Caco-2 (cell line): ENCODE data around the gene HGS. TPM values are rescaled to one million over a fixed set of nuclear protein-coding genes. Genes with fewer than 3 reads are reported as not detected.
"Not testable (repeated sequence)": the region's sequence is repeated elsewhere in the genome, so short reads cannot be mapped to it uniquely, and the experiment has no call there.

Experiments
- BruUV-seq: library from RNA; stranded (reverse); fragments of 400-500 nt; replicated peaks from 2 replicates; lab custom pipeline; 2021; lab: Mats Ljungman, UMichigan
- CTCF ChIA-PET: fragments of 300-600 bp; sonication (Branson Sonifier 250); formaldehyde crosslinking; loops from one replicate; lab custom pipeline; 2022; ENCODE audit warnings: antibody characterized with exemption; lab: Charles Lee
- POLR2A ChIA-PET: fragments of 300-600 bp; sonication (Branson Sonifier 250); formaldehyde crosslinking; loops from one replicate; lab custom pipeline; 2022; ENCODE audit warnings: antibody characterized with exemption; lab: Charles Lee
- DNase-seq, 2 experiments: peaks; one replicate each; pipeline versions ENCODE4 v3.0.0 to v3.0.0-alpha.2; 2020 to 2022
- H3K27me3 ChIP-seq: replicated peaks from 2 replicates; pipeline ENCODE4 v1.6.0; 2011; ENCODE audit warnings: low read length; ENCODE audit not compliant: control insufficient read depth, insufficient read depth
- H3K36me3 ChIP-seq: 2 replicates; pipeline ENCODE4 v1.5.1; 2011; ENCODE audit warnings: low read length; ENCODE audit not compliant: control insufficient read depth, insufficient read depth
- H3K4me1 ChIP-seq: fragments of 250-450 bp; sonication (Bioruptor Pico); 2 replicates; pipeline ENCODE4 v1.5.1; 2020; ENCODE audit warnings: mild to moderate bottlenecking
- H3K4me3 ChIP-seq: 2 replicates; pipeline ENCODE4 v1.5.1; 2011; ENCODE audit warnings: low read depth, mild to moderate bottlenecking, control low read depth, low read length
- H3K9me3 ChIP-seq: fragments of 250-450 bp; sonication (Bioruptor Pico); 2 replicates; pipeline ENCODE4 v1.5.1; 2020; ENCODE audit warnings: mild to moderate bottlenecking, moderate library complexity
- H3K27ac Mint-ChIP-seq: one replicate; pipeline ENCODE4 v1.8.0; 2022; ENCODE audit warnings: mixed read lengths; ENCODE audit not compliant: unreplicated experiment
- H3K27me3 Mint-ChIP-seq: one replicate; pipeline ENCODE4 v1.8.0; 2022; ENCODE audit warnings: mixed read lengths; ENCODE audit not compliant: insufficient read depth, unreplicated experiment
- H3K36me3 Mint-ChIP-seq: one replicate; pipeline ENCODE4 v1.8.0; 2022; ENCODE audit warnings: mild to moderate bottlenecking, mixed read lengths; ENCODE audit not compliant: insufficient read depth, unreplicated experiment
- H3K4me1 Mint-ChIP-seq: one replicate; pipeline ENCODE4 v1.8.0; 2022; ENCODE audit warnings: low read depth, mixed read lengths; ENCODE audit not compliant: unreplicated experiment
- H3K4me3 Mint-ChIP-seq: one replicate; pipeline ENCODE4 v1.8.0; 2022; ENCODE audit warnings: mild to moderate bottlenecking, moderate library complexity, mixed read lengths; ENCODE audit not compliant: unreplicated experiment
- H3K9me3 Mint-ChIP-seq: one replicate; pipeline ENCODE4 v1.8.0; 2022; ENCODE audit warnings: mixed read lengths; ENCODE audit not compliant: unreplicated experiment
- CTCF ChIP-seq, 2 experiments: fragments of 200-600 bp in 1 of 2; IDR thresholded peaks; 1 replicate in 1 of 2; 2 replicates in 1 of 2; pipeline versions ENCODE4 v1.5.1 to v1.8.0; 2011 to 2022; ENCODE audit warnings: antibody characterized with exemption in 1 of 2, control low read depth in 1 of 2, inconsistent platforms in 1 of 2, low read depth in 1 of 2, low read length in 1 of 2, mild to moderate bottlenecking in 1 of 2, moderate library complexity in 1 of 2; ENCODE audit not compliant: insufficient read depth in 1 of 2, severe bottlenecking in 1 of 2, unreplicated experiment in 1 of 2
- intact Hi-C: fragments of 100-400 bp; cut with micrococcal nuclease; formaldehyde crosslinking; loops from one replicate; pipeline ENCODE4 v1.10.0; 2022; ENCODE audit not compliant: unreplicated experiment
- total RNA-seq: library from RNA; stranded (reverse); gene quantifications from 2 replicates; pipeline ENCODE4 v1.2.3, GENCODE V29; 2022

The HGS gene
- total RNA-seq, 1 experiment from 2014 or later: 176 TPM

GRCh38 chr17:81735264-81736102 is 51.7 kb downstream of the HGS start:
- CTCF ChIA-PET: interaction anchor here (0.7 to 2.2 kb wide), 9 partner anchors 59 to 137 kb away, joined by 3 to 9 read pairs (median 4); partner anchors contain the start of gene MCRIP1
- Histone ChIP-seq H3K4me3 (peak overlapping the region; percentile 9), H3K27me3 (no peaks in the 10 kb centered on the region), H3K36me3 (no peaks in the 10 kb centered on the region), H3K9me3 (no peaks in the 10 kb centered on the region), H3K4me1 (peaks cover 11% of the 10 kb centered on the region; the same call in 1 of the 2 replicates)
- POLR2A ChIA-PET: interaction anchor here (0.6 kb wide), 1 partner anchor 126 kb away, joined by 3 read pairs; no protein-coding TSS in a partner anchor
- Mint-ChIP-seq H3K36me3 (no peaks in the 10 kb centered on the region), H3K4me3 (peak overlapping the region; percentile 69), H3K9me3 (no peaks in the 10 kb centered on the region), H3K27me3 (no peaks in the 10 kb centered on the region), H3K27ac (no peak overlapping the region), H3K4me1 (no peaks in the 10 kb centered on the region)
- peak in 1 of 2 experiments; percentile 41 for DNase-seq
- BruUV-seq: no TSS peak
- TF ChIP-seq CTCF (IDR thresholded peaks at IDR 0.05; ENCODE audit: insufficient read depth in 1 of 2, low read depth in 1 of 2, low read length in 1 of 2, severe bottlenecking in 1 of 2, unreplicated experiment in 1 of 2): no peak
- intact Hi-C loops: no loop called here

GRCh38 chr17:81737947-81738800 is 54.4 kb downstream of the HGS start:
- Histone ChIP-seq H3K27me3 (no peaks in the 10 kb centered on the region), H3K4me1 (peaks cover 11% of the 10 kb centered on the region; the same call in 1 of the 2 replicates), H3K4me3 (no peak overlapping the region), H3K9me3 (no peaks in the 10 kb centered on the region), H3K36me3 (no peaks in the 10 kb centered on the region)
- POLR2A ChIA-PET: interaction anchor here (0.7 kb wide), 1 partner anchor 90 kb away, joined by 3 read pairs; no protein-coding TSS in a partner anchor
- intact Hi-C loops: no loop called here
- no peaks in the 10 kb centered on the region for H3K9me3 Mint-ChIP-seq
- no peaks in the 10 kb centered on the region for H3K27me3 Mint-ChIP-seq
- no peak overlapping the region for H3K4me3 Mint-ChIP-seq
- CTCF ChIA-PET: no interaction called here
- BruUV-seq: no TSS peak
- DNase-seq: no peak
- H3K4me1 Mint-ChIP-seq: no peaks in the 10 kb centered on the region
- H3K27ac Mint-ChIP-seq: no peak overlapping the region
- H3K36me3 Mint-ChIP-seq: no peaks in the 10 kb centered on the region
- TF ChIP-seq CTCF (IDR thresholded peaks at IDR 0.05; ENCODE audit: insufficient read depth in 1 of 2, low read depth in 1 of 2, low read length in 1 of 2, severe bottlenecking in 1 of 2, unreplicated experiment in 1 of 2): no peak

- H3K27ac Mint-ChIP-seq: no peak overlapping the region
- Histone ChIP-seq H3K27me3 (no peaks in the 10 kb centered on the region), H3K9me3 (no peaks in the 10 kb centered on the region), H3K36me3 (no peaks in the 10 kb centered on the region), H3K4me1 (peaks cover 5% of the 10 kb centered on the region; the same call in 1 of the 2 replicates), H3K4me3 (no peak overlapping the region)
- no peak overlapping the region for H3K4me3 Mint-ChIP-seq
- no peak for DNase-seq
- ChIA-PET CTCF (no interaction called here), POLR2A (interaction anchor here (0.7 kb wide), 1 partner anchor 89 kb away, joined by 3 read pairs; no protein-coding TSS in a partner anchor)
- no peaks in the 10 kb centered on the region for H3K27me3 Mint-ChIP-seq
- no peaks in the 10 kb centered on the region for H3K9me3 Mint-ChIP-seq
- TF ChIP-seq CTCF (IDR thresholded peaks at IDR 0.05; ENCODE audit: insufficient read depth in 1 of 2, low read depth in 1 of 2, low read length in 1 of 2, severe bottlenecking in 1 of 2, unreplicated experiment in 1 of 2): no peak
- no peaks in the 10 kb centered on the region for H3K4me1 Mint-ChIP-seq
- no peaks in the 10 kb centered on the region for H3K36me3 Mint-ChIP-seq
- BruUV-seq: no TSS peak
- intact Hi-C loops: no loop called here
Measured at GRCh38 chr17:81738801-81739393, 55.1 kb downstream of the HGS start.

GRCh38 chr17:81739593-81739992 is 55.8 kb downstream of the HGS start:
- H3K36me3 ChIP-seq, H3K4me1 Mint-ChIP-seq, H3K4me1 ChIP-seq, H3K9me3 Mint-ChIP-seq, H3K9me3 ChIP-seq, H3K4me3 ChIP-seq, H3K4me3 Mint-ChIP-seq, H3K27ac Mint-ChIP-seq, POLR2A ChIA-PET, H3K36me3 Mint-ChIP-seq, DNase-seq, intact Hi-C loops, BruUV-seq, H3K27me3 Mint-ChIP-seq, H3K27me3 ChIP-seq: not testable (repeated sequence)
- CTCF ChIA-PET: interaction anchor here (0.7 kb wide), 1 partner anchor 137 kb away, joined by 3 read pairs; no protein-coding TSS in a partner anchor
